Endothelial cell of umbilical vein (primary cell): ENCODE measurements around the gene F3. TPM values are rescaled to one million over a fixed set of nuclear protein-coding genes. Genes with fewer than 3 reads are reported as not detected.

Experiments used
- BruUV-seq: library from RNA; stranded (reverse); fragments of 400-500 nt; replicated peaks from 2 replicates; lab custom pipeline; 2021; lab: Mats Ljungman, UMichigan
- CTCF ChIA-PET: fragments of 300-600, 350-600 bp; sonication (Branson Sonifier 250); formaldehyde crosslinking; loops from one replicate; lab custom pipeline; 2021; ENCODE audit warnings: antibody characterized with exemption, inconsistent platforms; lab: Charles Lee
- POLR2A ChIA-PET: fragments of 300-600, 350-600 bp; sonication (Branson Sonifier 250); formaldehyde crosslinking; loops from one replicate; lab custom pipeline; 2021; ENCODE audit warnings: antibody characterized with exemption, inconsistent platforms; lab: Charles Lee
- DNase-seq: peaks from one replicate; pipeline ENCODE4 v3.0.0-alpha.2; 2011; ENCODE audit warnings: low read depth, low spot score
- FAIRE-seq: peaks from 2 replicates; lab custom pipeline; 2011; peaks lifted over from hg19 to GRCh38; lab: Jason Lieb, UNC
- H2AFZ ChIP-seq: 2 replicates; pipeline ENCODE4 v1.6.0; 2012; ENCODE audit warnings: low read depth, low read length, control low read depth, inconsistent platforms
- H3K27ac ChIP-seq: 2 replicates; pipeline ENCODE4 v1.5.1; 2011; ENCODE audit warnings: low read depth, mild to moderate bottlenecking, control low read depth, low read length, moderate library complexity; ENCODE audit not compliant: insufficient read depth
- H3K27me3 ChIP-seq, 2 experiments: 2 replicates each; pipeline versions ENCODE4 v1.6.0 to v1.6.1; 2011; ENCODE audit warnings: low read length in 2 of 2, mixed read lengths in 1 of 2; ENCODE audit not compliant: control insufficient read depth in 2 of 2, insufficient read depth in 2 of 2
- H3K36me3 ChIP-seq, 2 experiments: 2 replicates in 1 of 2; 3 replicates in 1 of 2; pipeline ENCODE4 v1.5.1; 2011; ENCODE audit warnings: low read length in 2 of 2, mild to moderate bottlenecking in 1 of 2, moderate library complexity in 1 of 2; ENCODE audit not compliant: control insufficient read depth in 2 of 2, insufficient read depth in 2 of 2; ENCODE audit errors: extremely low read depth in 1 of 2
- H3K4me1 ChIP-seq: 3 replicates; pipeline ENCODE4 v1.5.1; 2011; ENCODE audit warnings: mild to moderate bottlenecking, low read length; ENCODE audit not compliant: control insufficient read depth, insufficient read depth; ENCODE audit errors: extremely low read depth
- H3K4me2 ChIP-seq: 2 replicates; pipeline ENCODE4 v1.6.1; 2011; ENCODE audit warnings: low read length, control low read depth, mixed read lengths; ENCODE audit not compliant: insufficient read depth
- H3K4me3 ChIP-seq, 3 experiments: fragments of 200-600 bp in 1 of 3; sonication (generic), shearing (Covaris generic) in 1 of 3; replicated peaks in 1 of 3; 2 replicates each; pipeline ENCODE4 v1.5.1; 2011 to 2016; ENCODE audit warnings: control low read depth in 3 of 3, low read length in 3 of 3, mild to moderate bottlenecking in 2 of 3, inconsistent platforms in 1 of 3, low read depth in 1 of 3, moderate library complexity in 1 of 3; ENCODE audit not compliant: insufficient read depth in 1 of 3
- H3K79me2 ChIP-seq: 2 replicates; pipeline ENCODE4 v1.6.0; 2012; ENCODE audit warnings: low read length, inconsistent platforms; ENCODE audit not compliant: control insufficient read depth, insufficient read depth
- H3K9ac ChIP-seq: replicated peaks from 2 replicates; pipeline ENCODE3; 2011; ENCODE audit warnings: low read length, control low read depth; ENCODE audit not compliant: insufficient read depth; ENCODE audit errors: extremely low read depth
- H3K9me1 ChIP-seq: replicated peaks from 3 replicates; pipeline ENCODE4 v1.6.0; 2011; ENCODE audit warnings: mild to moderate bottlenecking, low read length; ENCODE audit not compliant: control insufficient read depth, insufficient read depth; ENCODE audit errors: extremely low read depth
- H3K9me3 ChIP-seq: replicated peaks from 2 replicates; pipeline ENCODE4 v1.5.1; 2012; ENCODE audit warnings: low read length, inconsistent platforms; ENCODE audit not compliant: control insufficient read depth, insufficient read depth
- H4K20me1 ChIP-seq: replicated peaks from 2 replicates; pipeline ENCODE3; 2011; ENCODE audit warnings: mild to moderate bottlenecking, low read length; ENCODE audit not compliant: control insufficient read depth, insufficient read depth; ENCODE audit errors: extremely low read depth
- EZH2 ChIP-seq: IDR thresholded peaks from 2 replicates; pipeline ENCODE4 v1.6.1; 2012; ENCODE audit warnings: borderline replicate concordance, low read depth, mild to moderate bottlenecking, moderate library complexity, low read length, inconsistent platforms; ENCODE audit not compliant: severe bottlenecking
- GATA2 ChIP-seq: IDR thresholded peaks from 2 replicates; pipeline ENCODE4 v1.7.0; 2011; ENCODE audit warnings: low read depth, mild to moderate bottlenecking, moderate library complexity, mixed read lengths, low read length; ENCODE audit not compliant: insufficient read length, insufficient read depth
- JUN ChIP-seq: IDR thresholded peaks from 2 replicates; pipeline ENCODE4 v1.6.1; 2011; ENCODE audit warnings: borderline replicate concordance, low read depth; ENCODE audit not compliant: insufficient read length, insufficient read depth
- dilution Hi-C: fragments of 300-500 bp; cut with MboI; formaldehyde crosslinking; loops from one replicate; pipeline ENCODE4 v1.15.0; 2019; ENCODE audit warnings: low sequenced_read_pairs; ENCODE audit not compliant: extremely low pct_ligation_motif_present
- intact Hi-C: fragments of 100-400 bp; cut with micrococcal nuclease; formaldehyde crosslinking; loops from one replicate; pipeline ENCODE4 v1.10.0; 2022
- polyA plus RNA-seq, 4 experiments: library from polyadenylated mRNA; depleted of rRNA in 3 of 4; stranded (reverse) in 3 of 4; unstranded in 1 of 4; fragments of >200 nt; gene quantifications; 2 replicates each; pipeline versions ENCODE4 v1.2.1 to v1.2.3, GENCODE V29; 2011 to 2012; ENCODE audit warnings: missing spikeins in 1 of 4
- total RNA-seq: library from RNA; stranded (reverse); gene quantifications from 2 replicates; pipeline ENCODE4 v1.2.3, GENCODE V29; 2021
- TF ChIP-seq, protein P1 (sequence below), 2 donors: IDR thresholded peaks; 1 replicate in 1 of 2; 2 replicates in 1 of 2; pipeline ENCODE4 v1.5.1; 2011; ENCODE audit warnings: low read length in 2 of 2, mild to moderate bottlenecking in 2 of 2, moderate library complexity in 2 of 2, control low read depth in 1 of 2, inconsistent platforms in 1 of 2, low read depth in 1 of 2; ENCODE audit not compliant: insufficient read depth in 1 of 2; ENCODE audit errors: extremely low read depth in 1 of 2

The F3 gene
- total and polyA plus RNA-seq, 2 donors (not counting 3 experiments of a cell fraction or from before 2014, with no cell fraction given): 1.2 to 2.3 TPM

- Histone ChIP-seq H4K20me1 (no peaks in the 10 kb centered on the region), H3K9me1 (no peaks in the 10 kb centered on the region), H3K27me3 (no peaks in the 10 kb centered on the region), H3K79me2 (no peaks in the 10 kb centered on the region), H3K4me2 (no peak overlapping the region), H3K9ac (no peak overlapping the region), H2AFZ (no peak overlapping the region), H3K36me3 (no peaks in the 10 kb centered on the region), H3K9me3 (no peaks in the 10 kb centered on the region), H3K27ac (no peak overlapping the region), H3K4me1 (no peaks in the 10 kb centered on the region), H3K4me3 (no peak overlapping the region)
- intact Hi-C loops: loop anchor here (1.0 to 2.0 kb wide), 3 partner anchors 42 to 284 kb away; no protein-coding TSS in a partner anchor
- ChIA-PET CTCF (interaction anchor here (0.9 to 6.3 kb wide), 9 partner anchors 258 to 712 kb away, joined by 3 to 104 read pairs (median 6); partner anchors contain the start of gene RWDD3), POLR2A (no interaction called here)
- dilution Hi-C loops: no loop called here
- DNase-seq (peak; percentile 52), FAIRE-seq (peak; percentile 74)
- no TSS peak for BruUV-seq
- TF ChIP-seq, protein P1, sequence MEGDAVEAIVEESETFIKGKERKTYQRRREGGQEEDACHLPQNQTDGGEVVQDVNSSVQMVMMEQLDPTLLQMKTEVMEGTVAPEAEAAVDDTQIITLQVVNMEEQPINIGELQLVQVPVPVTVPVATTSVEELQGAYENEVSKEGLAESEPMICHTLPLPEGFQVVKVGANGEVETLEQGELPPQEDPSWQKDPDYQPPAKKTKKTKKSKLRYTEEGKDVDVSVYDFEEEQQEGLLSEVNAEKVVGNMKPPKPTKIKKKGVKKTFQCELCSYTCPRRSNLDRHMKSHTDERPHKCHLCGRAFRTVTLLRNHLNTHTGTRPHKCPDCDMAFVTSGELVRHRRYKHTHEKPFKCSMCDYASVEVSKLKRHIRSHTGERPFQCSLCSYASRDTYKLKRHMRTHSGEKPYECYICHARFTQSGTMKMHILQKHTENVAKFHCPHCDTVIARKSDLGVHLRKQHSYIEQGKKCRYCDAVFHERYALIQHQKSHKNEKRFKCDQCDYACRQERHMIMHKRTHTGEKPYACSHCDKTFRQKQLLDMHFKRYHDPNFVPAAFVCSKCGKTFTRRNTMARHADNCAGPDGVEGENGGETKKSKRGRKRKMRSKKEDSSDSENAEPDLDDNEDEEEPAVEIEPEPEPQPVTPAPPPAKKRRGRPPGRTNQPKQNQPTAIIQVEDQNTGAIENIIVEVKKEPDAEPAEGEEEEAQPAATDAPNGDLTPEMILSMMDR (IDR thresholded peaks at IDR 0.05; ENCODE audit: extremely low read depth in 1 of 2, insufficient read depth in 1 of 2, low read depth in 1 of 2, low read length in 2 of 2): peak in 1 of 2 donors; percentile 28
- TF ChIP-seq GATA2 (no peak), JUN (no peak)
Observed at GRCh38 chr1:94522304-94522703, 19.3 kb downstream of the F3 start.

DNA sequence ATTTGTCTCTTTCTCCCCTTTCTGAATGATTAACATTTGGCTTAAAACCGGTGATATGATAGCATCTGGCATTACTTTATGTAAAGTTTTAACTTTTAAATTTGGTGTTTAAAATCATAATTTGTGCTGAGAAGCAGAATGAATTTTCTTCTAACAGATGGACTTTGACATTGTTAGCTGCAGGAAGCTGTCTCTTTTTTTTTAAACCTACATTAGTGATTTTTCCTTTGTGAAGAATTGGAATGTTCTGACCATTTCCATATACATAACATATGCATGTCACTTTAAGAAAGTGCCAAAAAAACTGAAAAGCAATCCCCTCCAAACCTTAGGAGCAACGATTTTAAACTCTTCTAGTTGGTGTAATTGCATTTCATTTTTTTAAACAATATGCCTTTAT lies 22.2 kb downstream of the F3 start:
- no peak overlapping the region for H3K9ac ChIP-seq
- no TSS peak for BruUV-seq
- POLR2A ChIA-PET: no interaction called here
- intact Hi-C loops (no loop called here), dilution Hi-C loops (no loop called here)
- DNase-seq (no peak), FAIRE-seq (no peak)
- no peaks in the 10 kb centered on the region for H3K79me2 ChIP-seq
- H3K4me3 ChIP-seq: no peak overlapping the region
- H4K20me1 ChIP-seq: no peaks in the 10 kb centered on the region
- no peaks in the 10 kb centered on the region for H3K36me3 ChIP-seq
- H3K27ac ChIP-seq: no peak overlapping the region
- no peak overlapping the region for H3K4me2 ChIP-seq
- H3K4me1 ChIP-seq: no peaks in the 10 kb centered on the region
- H3K9me1 ChIP-seq: no peaks in the 10 kb centered on the region
- no peaks in the 10 kb centered on the region for H3K9me3 ChIP-seq
- TF ChIP-seq EZH2 (no peak), GATA2 (no peak)
- TF ChIP-seq, protein P1 (IDR thresholded peaks at IDR 0.05; ENCODE audit: extremely low read depth in 1 of 2, insufficient read depth in 1 of 2, low read depth in 1 of 2, low read length in 2 of 2): no peak
- no peaks in the 10 kb centered on the region for H3K27me3 ChIP-seq
- no peak overlapping the region for H2AFZ ChIP-seq
- CTCF ChIA-PET: interaction anchor here (3.7 to 6.3 kb wide), 3 partner anchors 286 to 524 kb away, joined by 12 to 104 read pairs (median 20); no protein-coding TSS in a partner anchor
